Measurements from ENCODE around the gene ACAT2.

Gene ACAT2

GRCh38 chr6:159819098-159819497, 57.3 kb downstream of the ACAT2 start:
- ChIA-PET CTCF (interaction anchor here (0.7 kb wide), 1 partner anchor 1091 kb away, joined by 3 read pairs; no protein-coding TSS in a partner anchor), POLR2A (no interaction called here)
- H3K36me3 ChIP-seq (ENCODE audit: control insufficient read depth in 2 of 2, insufficient read depth in 1 of 2, low read length in 2 of 2) = no peaks in the 10 kb centered on the region
- H3K4me1 ChIP-seq (ENCODE audit: control insufficient read depth, insufficient read depth, low read length) = no peaks in the 10 kb centered on the region
- no peaks in the 10 kb centered on the region for H3K9me3 ChIP-seq (ENCODE audit: control insufficient read depth, insufficient read depth, low read depth, low read length)
- TF ChIP-seq, protein P1, sequence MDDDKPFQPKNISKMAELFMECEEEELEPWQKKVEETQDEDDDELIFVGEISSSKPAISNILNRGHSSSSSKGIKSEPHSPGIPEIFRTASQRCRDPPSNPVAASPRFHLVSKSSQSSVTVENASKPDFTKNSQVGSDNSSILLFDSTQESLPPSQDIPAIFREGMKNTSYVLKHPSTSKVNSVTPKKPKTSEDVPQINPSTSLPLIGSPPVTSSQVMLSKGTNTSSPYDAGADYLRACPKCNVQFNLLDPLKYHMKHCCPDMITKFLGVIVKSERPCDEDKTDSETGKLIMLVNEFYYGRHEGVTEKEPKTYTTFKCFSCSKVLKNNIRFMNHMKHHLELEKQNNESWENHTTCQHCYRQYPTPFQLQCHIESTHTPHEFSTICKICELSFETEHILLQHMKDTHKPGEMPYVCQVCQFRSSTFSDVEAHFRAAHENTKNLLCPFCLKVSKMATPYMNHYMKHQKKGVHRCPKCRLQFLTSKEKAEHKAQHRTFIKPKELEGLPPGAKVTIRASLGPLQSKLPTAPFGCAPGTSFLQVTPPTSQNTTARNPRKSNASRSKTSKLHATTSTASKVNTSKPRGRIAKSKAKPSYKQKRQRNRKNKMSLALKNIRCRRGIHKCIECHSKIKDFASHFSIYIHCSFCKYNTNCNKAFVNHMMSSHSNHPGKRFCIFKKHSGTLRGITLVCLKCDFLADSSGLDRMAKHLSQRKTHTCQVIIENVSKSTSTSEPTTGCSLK (tag by site-specific recombination; IDR thresholded peaks at IDR 0.05) = no peak
- TF ChIP-seq BCL11B (tag by site-specific recombination; IDR thresholded peaks at IDR 0.05; ENCODE audit: low read depth) (no peak), ZNF426 (tag by site-specific recombination; IDR thresholded peaks at IDR 0.05) (no peak), YY2 (tag by site-specific recombination; IDR thresholded peaks at IDR 0.05) (no peak), KLF16 (tag by site-specific recombination; IDR thresholded peaks at IDR 0.05) (no peak), SP7 (tag by site-specific recombination; IDR thresholded peaks at IDR 0.05) (no peak), ZNF580 (tag by site-specific recombination; IDR thresholded peaks at IDR 0.05) (no peak), ZNF664 (tag by site-specific recombination; IDR thresholded peaks at IDR 0.05) (no peak), MYNN (tag by site-specific recombination; IDR thresholded peaks at IDR 0.05; ENCODE audit: borderline replicate concordance) (no peak), ZNF585B (tag by site-specific recombination; IDR thresholded peaks at IDR 0.05) (no peak), ZNF341 (tag by site-specific recombination; IDR thresholded peaks at IDR 0.05; ENCODE audit: low read depth) (no peak), ZNF670 (tag by site-specific recombination; IDR thresholded peaks at IDR 0.05; ENCODE audit: low read depth) (no peak), ZNF514 (tag by site-specific recombination; IDR thresholded peaks at IDR 0.05) (no peak), ZNF488 (tag by site-specific recombination; IDR thresholded peaks at IDR 0.05) (no peak)
- H3K4me3 ChIP-seq (ENCODE audit: low read depth, low read length) = no peak overlapping the region
- H3K27ac ChIP-seq (ENCODE audit: extremely low read depth, low read depth, low read length) = no peak overlapping the region

GRCh38 chr6:159819932-159820640, 58.2 kb downstream of the ACAT2 start:
- no peaks in the 10 kb centered on the region for H3K9me3 ChIP-seq (ENCODE audit: control insufficient read depth, insufficient read depth, low read depth, low read length)
- TF ChIP-seq, protein P2, sequence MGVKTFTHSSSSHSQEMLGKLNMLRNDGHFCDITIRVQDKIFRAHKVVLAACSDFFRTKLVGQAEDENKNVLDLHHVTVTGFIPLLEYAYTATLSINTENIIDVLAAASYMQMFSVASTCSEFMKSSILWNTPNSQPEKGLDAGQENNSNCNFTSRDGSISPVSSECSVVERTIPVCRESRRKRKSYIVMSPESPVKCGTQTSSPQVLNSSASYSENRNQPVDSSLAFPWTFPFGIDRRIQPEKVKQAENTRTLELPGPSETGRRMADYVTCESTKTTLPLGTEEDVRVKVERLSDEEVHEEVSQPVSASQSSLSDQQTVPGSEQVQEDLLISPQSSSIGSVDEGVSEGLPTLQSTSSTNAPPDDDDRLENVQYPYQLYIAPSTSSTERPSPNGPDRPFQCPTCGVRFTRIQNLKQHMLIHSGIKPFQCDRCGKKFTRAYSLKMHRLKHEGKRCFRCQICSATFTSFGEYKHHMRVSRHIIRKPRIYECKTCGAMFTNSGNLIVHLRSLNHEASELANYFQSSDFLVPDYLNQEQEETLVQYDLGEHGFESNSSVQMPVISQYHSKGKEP (tag by site-specific recombination; IDR thresholded peaks at IDR 0.05) = no peak
- TF ChIP-seq ZNF660 (tag by site-specific recombination; IDR thresholded peaks at IDR 0.05) (no peak), ZXDB (tag by site-specific recombination; IDR thresholded peaks at IDR 0.05) (no peak), KLF17 (tag by site-specific recombination; IDR thresholded peaks at IDR 0.05) (no peak), ZNF302 (tag by site-specific recombination; IDR thresholded peaks at IDR 0.05; ENCODE audit: low read depth) (no peak), MZF1 (tag by site-specific recombination; IDR thresholded peaks at IDR 0.05; ENCODE audit: borderline replicate concordance) (no peak), ZNF140 (tag by site-specific recombination; IDR thresholded peaks at IDR 0.05) (no peak), ZNF747 (tag by site-specific recombination; IDR thresholded peaks at IDR 0.05) (no peak), ZNF571 (tag by site-specific recombination; IDR thresholded peaks at IDR 0.05) (no peak), OSR2 (tag by site-specific recombination; IDR thresholded peaks at IDR 0.05) (no peak), ZSCAN23 (tag by site-specific recombination; IDR thresholded peaks at IDR 0.05) (no peak), KLF9 (tag by site-specific recombination; IDR thresholded peaks at IDR 0.05; ENCODE audit: low read depth) (no peak)
- H3K27ac ChIP-seq (ENCODE audit: extremely low read depth, low read depth, low read length) = no peak overlapping the region
- POLR2A ChIA-PET = interaction anchor here (1.6 kb wide), 1 partner anchor 29 kb away, joined by 5 read pairs; the partner anchor contains the start of gene MRPL18
- H3K4me3 ChIP-seq (ENCODE audit: low read depth, low read length) = no peak overlapping the region
- H3K36me3 ChIP-seq (ENCODE audit: control insufficient read depth in 2 of 2, insufficient read depth in 1 of 2, low read length in 2 of 2) = no peaks in the 10 kb centered on the region
- CTCF ChIA-PET = no interaction called here
- H3K4me1 ChIP-seq (ENCODE audit: control insufficient read depth, insufficient read depth, low read length) = no peaks in the 10 kb centered on the region
